GM21737 (cell line): ENCODE data around the gene CHID1.

ENCODE experiments used
- ATAC-seq: cut with Tn5 transposase; IDR thresholded peaks from one replicate; pipeline ENCODE4 v1.9.1; 2021; ENCODE audit warnings: mild to moderate bottlenecking, moderate library complexity; ENCODE audit not compliant: unreplicated experiment

The CHID1 gene

GRCh38 chr11:865462-866430 lies 44.9 kb downstream of the CHID1 start:
- no peak for ATAC-seq

GRCh38 chr11:864898-865297 lies 45.7 kb downstream of the CHID1 start:
- ATAC-seq: no peak

DNA sequence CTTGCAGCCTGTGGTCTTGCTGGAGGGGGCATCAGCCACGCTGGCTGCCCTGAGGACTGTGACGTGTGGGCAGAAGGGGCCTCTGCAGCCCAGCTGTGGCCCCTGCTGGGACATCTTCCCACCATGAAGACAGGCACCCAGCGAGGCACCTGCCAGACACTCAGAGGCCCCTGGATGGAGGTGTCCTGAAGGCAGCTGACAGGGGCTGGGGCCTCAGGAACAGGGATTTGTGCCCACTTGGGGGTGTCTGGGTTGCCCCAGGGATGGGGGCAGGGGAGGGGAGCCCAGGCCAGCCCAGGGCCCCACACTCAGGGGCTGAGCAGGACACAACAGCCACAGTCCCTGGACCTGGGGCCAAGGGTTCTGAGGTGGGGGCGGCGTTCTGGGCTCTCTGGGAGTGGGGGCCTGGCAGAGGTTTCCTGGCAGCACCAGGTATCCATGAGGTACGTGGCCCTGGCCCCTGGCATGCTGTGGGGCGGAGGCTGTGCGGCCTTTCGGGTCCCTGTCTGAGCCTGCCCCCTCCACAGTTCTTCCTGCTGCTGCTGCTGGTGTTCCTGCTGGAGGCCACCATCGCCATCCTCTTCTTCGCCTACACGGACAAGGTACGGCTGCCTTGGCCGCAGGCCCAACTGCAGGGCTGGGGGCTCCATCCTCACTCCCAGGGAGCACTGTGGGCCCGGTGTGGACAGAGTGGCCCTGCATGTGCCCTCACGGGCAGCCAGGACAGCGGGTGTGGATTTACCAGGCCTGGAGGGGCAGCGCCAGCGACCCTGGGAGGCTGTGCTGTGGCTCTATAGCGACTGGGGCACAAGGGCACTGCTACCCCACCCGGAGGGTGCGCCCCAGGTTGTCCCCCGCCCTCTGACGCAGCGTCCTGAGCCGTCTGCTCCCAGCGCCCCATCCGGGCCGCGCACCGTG lies 46.4 kb downstream of the CHID1 start:
- ATAC-seq: no peak

GRCh38 chr11:863023-863909 lies 47.3 kb downstream of the CHID1 start:
- ATAC-seq: no peak

DNA sequence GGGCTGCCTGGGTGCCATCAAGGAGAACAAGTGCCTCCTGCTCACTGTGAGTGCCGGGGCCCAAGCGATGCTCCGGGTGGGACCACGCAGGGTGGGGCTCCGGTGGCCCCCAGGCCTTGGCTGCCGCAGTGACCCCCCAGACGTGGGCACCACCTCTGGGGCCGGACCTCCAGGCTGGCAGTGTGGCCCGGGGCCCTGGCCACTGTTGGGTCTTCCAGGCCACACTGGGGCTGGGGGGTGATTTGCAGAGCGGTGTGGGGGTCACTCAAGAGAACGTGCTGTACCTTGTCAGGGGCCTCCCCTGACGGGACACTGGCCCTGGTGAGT lies 48.0 kb downstream of the CHID1 start:
- no peak for ATAC-seq

DNA sequence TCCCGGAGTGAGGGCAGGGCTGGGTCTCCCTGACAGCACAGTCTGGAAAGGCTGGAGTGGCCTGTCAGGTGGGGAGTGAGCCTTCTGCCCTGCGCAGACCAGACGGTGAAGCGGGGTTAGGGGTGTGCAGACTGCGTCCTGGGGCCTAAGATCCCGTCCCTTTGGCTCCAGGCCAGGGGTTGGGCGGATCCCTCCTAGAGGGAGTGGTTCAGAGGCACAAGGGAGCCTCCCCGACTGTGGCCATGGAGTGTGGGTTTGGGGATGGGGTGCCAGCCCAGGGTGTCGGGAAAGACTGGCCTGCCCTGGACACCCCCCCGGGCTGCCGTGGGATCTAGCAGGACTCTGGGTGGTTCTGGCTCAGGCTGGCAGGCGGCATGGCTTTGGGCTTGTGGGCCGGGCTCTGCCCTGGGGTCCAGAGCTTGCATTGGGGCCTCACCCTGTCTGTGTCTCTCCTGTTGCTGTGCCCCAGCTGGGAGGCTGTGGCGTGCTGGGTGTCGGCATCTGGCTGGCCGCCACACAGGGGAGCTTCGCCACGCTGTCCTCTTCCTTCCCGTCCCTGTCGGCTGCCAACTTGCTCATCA lies 48.4 kb downstream of the CHID1 start:
- no peak for ATAC-seq

- no peak for ATAC-seq
These were observed 49.5 kb downstream of the CHID1 start for GRCh38 chr11:861105-861479.

DNA sequence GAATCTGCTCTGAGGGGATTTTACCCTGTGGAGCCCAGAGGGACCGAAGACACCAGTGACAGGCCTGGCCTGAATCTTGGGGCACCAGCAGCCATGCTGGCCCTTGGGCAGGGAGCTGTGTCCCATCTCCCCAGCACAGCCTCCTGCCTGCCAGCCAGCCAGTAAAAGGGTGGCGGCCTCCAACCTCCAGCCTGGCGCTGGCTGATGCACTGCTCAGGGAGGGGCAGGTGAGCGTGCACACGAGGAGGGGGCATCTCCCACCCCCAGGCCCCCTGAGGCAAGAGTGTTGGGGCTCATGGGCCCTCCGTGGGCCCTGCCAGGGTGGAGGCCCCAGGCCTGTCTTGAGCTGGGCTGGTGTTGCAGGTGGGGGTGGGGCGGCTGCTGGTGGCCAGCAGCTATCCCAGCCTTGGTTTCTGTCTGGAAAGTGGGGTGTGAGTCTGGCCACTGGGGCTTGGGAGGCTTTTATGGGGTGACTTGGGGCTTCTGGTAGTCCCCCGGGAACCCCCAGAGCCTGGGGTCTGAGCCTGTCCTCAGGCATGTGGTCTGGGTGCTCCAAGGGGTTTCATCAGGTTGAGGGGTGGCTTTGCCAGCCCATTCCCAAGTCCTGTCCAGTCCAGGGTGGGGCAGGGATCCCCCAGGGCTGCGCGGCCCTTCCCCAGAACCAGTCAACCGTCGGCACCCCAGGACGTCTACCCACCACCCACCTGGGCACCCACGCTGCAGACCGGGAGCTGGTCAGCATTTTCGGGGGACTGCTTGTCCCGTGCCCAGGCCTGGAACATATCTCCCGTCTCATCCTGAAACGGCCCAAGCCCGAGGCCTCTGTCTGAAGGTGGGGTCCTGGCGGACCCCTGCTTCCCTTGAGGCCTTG lies 50.1 kb downstream of the CHID1 start:
- ATAC-seq: no peak

DNA sequence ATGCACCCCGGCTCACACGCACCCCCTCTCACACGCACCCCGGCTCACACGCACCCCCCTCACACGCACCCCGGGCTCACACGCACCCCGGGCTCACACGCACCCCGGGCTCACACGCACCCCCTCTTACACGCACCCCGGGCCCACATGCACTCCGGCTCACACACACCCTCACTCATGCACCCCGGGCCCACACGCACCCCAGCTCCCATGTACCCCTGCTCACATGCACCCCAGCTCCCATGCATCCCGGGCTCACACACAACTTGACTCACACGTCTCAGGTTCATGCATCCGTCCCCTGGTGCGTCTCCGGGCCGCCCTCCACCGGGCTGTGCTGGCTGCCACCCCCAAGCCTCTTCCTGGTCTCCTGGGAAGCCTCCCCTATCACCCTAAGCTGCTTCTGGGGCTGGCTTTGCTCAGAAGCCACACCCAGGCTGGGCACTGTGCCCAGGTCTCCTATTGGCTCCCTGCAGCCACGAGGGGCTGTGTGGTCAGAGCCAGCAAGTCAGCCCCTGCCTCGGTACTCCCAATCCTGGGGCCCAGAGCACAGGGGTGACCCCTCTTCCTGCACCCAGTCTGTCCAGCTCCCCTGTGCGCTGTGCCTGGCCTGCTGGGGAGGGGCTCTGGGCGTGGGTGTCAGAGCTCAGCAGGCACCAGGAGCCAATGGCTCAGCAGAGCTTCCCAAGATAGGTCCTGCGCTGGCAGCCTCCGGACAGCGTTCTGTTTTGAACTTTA lies 51.0 kb downstream of the CHID1 start:
- no peak for ATAC-seq

DNA sequence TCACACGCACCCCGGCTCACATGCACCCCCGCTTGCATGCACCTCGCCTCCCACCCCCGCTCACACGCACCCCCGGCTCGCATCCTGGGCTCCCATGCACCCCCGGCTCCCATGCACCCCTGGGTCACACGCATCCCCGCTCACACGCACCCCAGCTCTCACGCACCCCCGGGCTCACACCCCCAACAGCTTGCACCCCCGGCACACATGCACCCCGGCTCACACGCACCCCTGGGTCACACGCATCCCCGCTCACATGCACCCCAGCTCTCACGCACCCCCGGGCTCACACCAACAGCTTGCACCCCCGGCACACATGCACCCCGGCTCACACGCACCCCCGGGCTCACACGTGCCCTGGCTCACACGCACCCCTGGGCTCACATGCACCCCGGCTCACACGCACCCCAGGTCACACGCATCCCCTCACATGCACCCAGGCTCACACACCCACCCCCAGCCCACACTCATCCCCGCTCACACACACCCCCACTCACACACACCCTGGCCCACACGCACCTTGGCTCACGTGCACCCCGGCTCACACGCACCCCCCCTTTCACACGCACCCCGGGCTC lies 51.8 kb downstream of the CHID1 start:
- no peak for ATAC-seq

DNA sequence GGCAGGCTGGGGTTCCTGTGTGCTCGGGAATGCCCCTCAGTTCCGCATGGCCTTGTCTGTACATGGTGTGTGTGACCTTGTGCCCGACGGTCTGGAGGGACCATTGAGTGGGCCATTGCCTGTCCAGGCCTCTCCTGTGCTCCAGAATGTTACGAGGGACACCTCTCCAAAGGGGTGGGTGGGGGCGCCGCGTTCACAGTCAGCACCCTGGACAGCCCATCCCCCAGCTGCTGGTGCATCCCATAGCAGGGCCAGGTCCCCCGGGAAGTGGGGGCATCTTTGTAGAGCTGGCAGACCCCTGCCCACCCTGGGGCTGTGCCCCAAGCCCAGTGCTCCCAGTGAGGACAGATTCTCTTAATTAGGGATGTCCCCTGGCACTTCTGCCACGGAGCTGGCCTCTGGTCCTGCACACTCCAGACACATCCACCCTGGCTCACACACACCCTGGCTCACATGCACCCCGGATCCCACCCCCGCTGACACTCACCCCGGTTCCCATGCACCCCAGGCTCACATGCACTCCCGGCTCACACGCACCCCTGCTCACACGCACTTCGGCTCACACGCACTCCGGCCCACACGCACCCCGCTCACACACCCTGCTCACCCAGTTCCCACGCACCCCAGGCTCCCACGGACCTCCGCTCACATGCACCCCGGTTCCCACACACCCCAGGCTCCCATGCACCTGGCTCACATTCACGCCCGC lies 52.4 kb downstream of the CHID1 start:
- ATAC-seq: no peak

DNA sequence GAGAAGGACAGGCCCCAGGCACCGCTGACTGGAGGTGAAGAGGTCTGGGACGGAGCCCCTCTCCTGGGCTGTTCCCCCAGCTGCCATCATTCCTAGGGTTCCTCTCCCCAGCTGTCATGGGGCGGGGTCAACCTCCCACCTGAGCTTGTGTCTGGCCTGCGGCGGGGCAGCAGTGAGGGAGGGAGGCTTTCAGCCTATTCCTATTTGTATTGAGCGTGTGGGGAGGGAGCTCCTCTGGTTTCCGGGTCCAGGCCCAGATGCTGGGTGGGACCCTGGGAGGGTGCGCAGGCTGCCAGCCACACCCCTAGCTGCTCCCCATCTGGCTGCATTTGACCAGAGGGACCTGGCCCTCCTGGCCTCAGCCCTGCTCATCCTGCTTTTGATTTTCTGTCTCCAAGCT lies 54.2 kb downstream of the CHID1 start:
- no peak for ATAC-seq

DNA sequence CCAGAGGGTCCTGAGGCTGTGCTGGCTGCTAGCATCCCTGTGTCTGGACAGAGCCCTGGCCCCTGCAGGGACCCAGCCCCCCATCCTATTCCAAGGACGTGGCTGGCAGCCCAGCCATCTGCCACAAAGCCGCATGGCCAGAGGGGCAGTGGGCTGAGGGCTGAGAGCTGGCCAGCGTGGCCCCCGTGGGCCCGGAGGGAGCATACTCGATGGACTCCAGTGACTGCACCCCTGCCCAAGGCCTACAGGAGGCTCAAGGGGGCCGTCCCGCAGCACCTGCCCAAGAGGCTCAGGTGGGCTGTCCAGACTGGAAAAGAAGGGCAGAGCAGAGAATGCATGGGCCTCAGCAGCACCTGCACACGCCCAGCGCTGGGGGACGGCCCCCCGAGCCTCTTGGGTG lies 54.8 kb downstream of the CHID1 start:
- ATAC-seq: no peak

DNA sequence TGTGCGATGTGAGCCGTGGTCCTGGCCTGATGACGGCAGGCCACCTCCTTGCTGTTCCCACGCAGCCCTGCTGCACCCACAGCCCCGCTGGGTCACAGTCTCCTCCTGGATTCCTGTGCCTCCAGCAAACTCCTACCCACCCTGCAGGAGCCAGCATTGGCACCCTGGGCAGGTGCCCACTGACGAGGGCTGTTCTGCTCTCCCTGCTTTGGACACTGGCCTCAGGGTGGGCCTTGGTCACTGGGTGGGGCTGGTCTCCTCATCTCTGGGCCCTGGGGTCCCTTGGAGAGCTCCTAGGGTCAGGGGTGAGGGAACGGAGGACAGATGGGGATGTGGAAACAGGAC lies 55.3 kb downstream of the CHID1 start:
- no peak for ATAC-seq

DNA sequence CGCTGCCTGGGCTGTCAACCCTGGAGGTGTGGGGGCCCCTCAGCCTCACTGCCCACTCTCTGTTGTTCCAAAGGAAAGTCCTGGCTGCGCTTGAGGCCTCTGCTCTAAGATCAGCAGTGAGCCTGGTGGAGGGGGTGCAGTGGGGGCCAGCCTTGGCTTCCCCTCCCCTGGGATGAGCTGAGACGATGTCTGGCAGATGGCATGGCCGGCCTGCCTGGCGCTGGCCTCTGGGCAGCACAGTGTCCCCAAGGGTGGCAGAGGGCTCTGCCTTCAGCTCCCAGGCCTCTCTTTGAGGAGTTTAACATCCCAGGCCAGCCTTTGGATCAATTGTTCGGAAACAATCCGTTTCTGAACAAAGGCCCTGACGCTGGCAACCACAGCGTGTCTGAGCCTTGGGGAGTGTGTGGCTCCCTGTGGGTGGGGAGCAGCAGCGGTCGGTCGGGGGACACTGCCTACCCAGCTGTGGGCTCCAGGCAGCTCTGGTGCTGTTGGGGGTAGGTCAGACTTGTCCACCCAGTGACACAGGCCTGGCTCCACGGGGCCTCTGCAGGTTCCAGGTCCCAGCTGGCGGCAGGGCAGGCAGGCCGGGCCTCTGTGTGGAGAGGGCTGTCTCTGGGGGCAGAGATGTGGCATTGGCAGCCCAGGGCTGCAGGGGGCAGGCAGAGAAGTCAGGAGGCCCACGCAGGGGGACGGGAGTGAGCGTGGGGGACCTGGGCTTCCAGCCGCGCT lies 55.8 kb downstream of the CHID1 start:
- ATAC-seq: no peak

DNA sequence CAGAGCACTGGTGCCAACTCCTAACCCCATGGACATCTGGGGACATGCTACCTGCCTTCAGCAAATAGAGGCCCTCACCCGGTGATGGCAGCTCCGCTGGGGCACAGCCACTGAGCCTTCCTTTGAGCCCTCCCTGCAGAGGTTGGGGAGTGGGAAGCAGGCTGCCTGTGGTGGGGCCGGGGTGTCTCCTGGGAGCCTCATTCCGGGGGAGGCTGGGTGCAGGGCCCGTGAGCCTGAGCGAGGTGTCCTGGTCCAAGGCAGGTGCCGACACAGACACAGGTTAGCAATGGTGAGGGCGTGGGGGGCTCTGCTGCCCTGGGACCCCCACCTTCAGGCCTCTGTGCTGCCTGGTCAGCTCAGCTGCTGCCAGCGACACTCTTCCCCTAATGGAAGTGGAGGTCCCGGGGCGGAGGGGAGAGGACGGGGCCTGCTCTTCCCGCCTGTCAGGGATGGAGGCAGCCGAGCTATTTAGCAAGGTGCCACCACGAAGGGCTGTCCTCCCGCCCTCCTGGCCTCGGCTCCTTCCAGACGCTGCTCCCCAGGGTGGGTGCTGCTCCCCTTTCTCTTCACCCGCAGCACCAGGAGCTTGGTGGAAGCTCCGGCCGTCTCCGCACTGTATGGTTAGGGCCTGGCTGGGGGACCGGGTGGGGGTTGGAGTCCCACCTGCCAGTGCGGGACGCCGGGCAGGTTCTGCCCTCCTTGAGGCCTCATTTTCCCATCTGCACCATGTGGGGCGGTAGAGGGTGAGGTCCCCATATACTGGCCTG lies 56.7 kb downstream of the CHID1 start:
- no peak for ATAC-seq

GRCh38 chr11:852762-853161 lies 57.8 kb downstream of the CHID1 start:
- ATAC-seq: no peak
